ENCODE measurements around the gene PKNOX2.

Gene PKNOX2

DNA sequence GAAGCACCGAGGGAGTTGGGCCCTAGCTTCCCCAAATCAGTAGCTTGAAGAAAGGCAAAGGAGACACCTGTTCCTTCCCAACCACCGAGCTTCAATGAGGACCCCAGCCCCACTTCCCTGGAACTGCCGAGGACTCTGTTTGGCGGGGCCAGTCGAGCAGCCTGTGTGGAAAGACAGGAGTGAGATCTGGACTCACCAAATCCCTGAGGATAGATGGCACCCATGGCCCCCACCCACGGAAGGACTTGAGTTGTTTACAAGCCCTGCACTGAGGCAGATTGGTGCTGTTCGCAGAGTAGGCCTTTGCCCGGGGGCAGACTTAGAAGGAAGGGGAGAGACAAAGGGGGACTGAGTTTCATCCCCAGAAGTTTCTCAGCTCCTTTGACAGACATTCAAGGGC, 266.9 kb downstream of the PKNOX2 start:
- H3K36me3 ChIP-seq (ENCODE audit: insufficient read depth, low read depth, low read length), result no peaks in the 10 kb centered on the region
- H3K9me3 ChIP-seq (ENCODE audit: insufficient read depth, low read depth, low read length), result no peaks in the 10 kb centered on the region
- no peak overlapping the region for H3K27ac ChIP-seq (ENCODE audit: low read length)
- H3K4me3 ChIP-seq (ENCODE audit: low read length), result no peak overlapping the region
- H3K4me1 ChIP-seq (ENCODE audit: insufficient read depth, low read length), result peaks cover 20% of the 10 kb centered on the region; the same call in 1 of the 2 replicates
- H3K9ac ChIP-seq (ENCODE audit: low read depth, low read length), result no peak overlapping the region
- no peaks in the 10 kb centered on the region for H3K27me3 ChIP-seq (ENCODE audit: insufficient read depth, low read length)

DNA sequence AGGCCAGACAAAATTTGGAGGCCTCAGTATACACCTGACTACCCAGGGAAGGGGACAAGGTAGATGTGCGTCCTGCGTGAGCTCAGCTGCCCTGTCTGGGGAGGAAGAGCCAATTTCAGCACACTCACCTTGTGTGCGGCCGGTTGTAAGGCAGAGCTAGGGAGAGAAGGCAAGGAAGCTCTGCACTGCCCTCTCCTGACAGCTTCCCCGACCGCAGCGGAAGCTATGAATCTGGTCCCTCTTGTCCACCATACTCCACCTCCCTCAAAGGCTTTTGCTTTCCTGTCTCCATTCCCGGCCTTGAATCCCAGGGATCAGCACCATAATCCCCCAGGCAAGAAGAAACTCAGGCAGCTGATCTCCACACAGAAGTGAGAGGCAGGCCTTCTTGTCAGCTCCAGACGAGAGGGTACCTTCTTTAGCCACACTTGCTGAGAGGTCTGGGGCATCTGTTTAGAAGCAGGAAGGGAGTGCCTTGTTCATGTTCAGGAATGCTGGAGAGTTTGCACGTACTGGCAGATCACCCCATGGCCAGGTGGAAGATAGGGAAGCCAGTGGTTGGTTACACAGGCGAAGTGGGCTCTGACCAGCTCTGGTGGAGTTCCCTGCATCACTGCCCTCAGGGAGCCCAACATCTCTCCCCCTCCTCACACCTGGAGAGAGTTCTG, 269.0 kb downstream of the PKNOX2 start:
- Histone ChIP-seq H3K27ac (ENCODE audit: low read length) (no peak overlapping the region), H3K27me3 (ENCODE audit: insufficient read depth, low read length) (no peaks in the 10 kb centered on the region), H3K4me1 (ENCODE audit: insufficient read depth, low read length) (peaks cover 12% of the 10 kb centered on the region; the same call in 1 of the 2 replicates), H3K9me3 (ENCODE audit: insufficient read depth, low read depth, low read length) (no peaks in the 10 kb centered on the region), H3K4me3 (ENCODE audit: low read length) (no peak overlapping the region), H3K36me3 (ENCODE audit: insufficient read depth, low read depth, low read length) (no peaks in the 10 kb centered on the region), H3K9ac (ENCODE audit: low read depth, low read length) (0 out of 2 replicates have a peak overlapping the region, but pooled peaks have one; percentile 15)

DNA sequence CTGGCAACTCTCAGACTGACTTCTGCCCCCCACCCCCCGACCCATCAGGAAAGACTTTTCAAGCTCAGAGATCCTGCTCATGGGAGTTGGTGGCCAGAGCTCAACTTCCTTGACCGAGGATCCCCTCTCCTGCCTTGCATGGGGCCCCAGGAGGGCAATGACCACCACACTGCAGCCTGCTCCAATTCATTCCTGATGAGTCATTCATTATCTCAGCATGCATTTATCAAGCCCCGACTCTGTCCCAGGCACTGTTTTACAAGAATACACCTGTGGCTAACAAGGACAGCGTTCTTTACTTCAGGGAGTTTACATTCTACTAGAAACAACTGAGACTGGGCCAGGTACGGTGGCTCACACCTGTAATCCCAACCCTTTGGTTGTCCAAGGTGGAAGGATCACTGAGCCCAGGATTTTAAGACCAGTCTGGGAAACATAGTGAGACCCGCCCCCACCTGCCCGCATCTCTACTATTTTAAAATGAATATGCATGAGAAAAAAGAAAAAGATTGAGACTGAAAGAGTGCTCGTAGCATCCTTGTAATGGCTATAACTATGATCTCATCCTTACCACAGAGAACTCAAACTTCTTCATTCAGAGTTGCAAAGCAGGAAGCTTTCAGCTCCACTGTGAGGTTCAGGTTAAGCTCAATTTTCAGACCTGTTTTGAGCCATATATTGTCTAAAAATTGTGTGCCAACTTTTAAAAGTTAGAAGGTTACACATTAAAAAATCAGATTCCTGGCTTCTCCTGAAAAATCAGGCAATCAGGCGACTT, 271.1 kb downstream of the PKNOX2 start:
- Histone ChIP-seq H3K4me1 (ENCODE audit: insufficient read depth, low read length) (peaks cover 12% of the 10 kb centered on the region; the same call in 1 of the 2 replicates), H3K27me3 (ENCODE audit: insufficient read depth, low read length) (no peaks in the 10 kb centered on the region), H3K4me3 (ENCODE audit: low read length) (no peak overlapping the region), H3K27ac (ENCODE audit: low read length) (no peak overlapping the region), H3K36me3 (ENCODE audit: insufficient read depth, low read depth, low read length) (no peaks in the 10 kb centered on the region), H3K9me3 (ENCODE audit: insufficient read depth, low read depth, low read length) (no peaks in the 10 kb centered on the region), H3K9ac (ENCODE audit: low read depth, low read length) (no peak overlapping the region)

DNA sequence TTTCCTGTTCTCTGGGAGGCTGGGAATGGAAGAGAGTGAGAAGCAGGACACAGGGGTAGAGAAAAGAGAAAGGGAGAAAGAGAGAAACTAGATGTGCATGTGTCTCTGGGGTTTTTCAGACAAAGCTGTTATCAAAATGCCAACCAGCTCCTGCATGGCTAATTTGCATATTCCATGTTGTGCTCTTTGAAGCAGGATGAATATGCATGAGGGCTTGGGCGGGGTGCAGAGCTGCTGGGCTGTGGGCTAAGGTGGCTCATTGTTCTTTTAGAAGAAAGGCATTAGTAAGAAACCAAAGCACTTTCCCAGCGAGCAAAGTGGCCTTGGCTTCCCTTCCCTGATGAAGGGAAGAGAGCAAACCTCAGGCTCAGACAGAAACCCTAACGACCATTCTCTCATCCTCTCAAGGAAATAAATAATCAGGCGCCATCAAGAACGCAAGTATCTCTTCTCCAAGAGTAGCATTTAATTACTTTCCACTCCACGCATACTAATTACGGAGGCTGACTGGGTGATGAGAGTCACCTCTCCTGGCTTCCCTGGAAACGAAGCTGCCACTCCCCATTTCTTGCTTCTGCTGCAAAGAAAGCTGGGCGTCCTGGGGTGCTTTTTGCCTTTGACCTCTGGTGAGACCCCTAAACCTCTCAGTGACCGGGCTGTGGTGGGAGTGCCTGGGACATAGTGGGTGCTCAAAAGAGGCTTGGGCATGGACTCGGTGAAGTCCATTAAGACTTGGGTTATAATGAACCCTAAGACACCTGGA, 277.3 kb downstream of the PKNOX2 start:
- peak overlapping the region; percentile 4; the same call in 1 of the 2 replicates for H3K9ac ChIP-seq (ENCODE audit: low read depth, low read length)
- H3K4me3 ChIP-seq (ENCODE audit: low read length), result peak overlapping the region; percentile 3; the same call in 1 of the 2 replicates
- H3K9me3 ChIP-seq (ENCODE audit: insufficient read depth, low read depth, low read length), result no peaks in the 10 kb centered on the region
- H3K36me3 ChIP-seq (ENCODE audit: insufficient read depth, low read depth, low read length), result peaks cover 23% of the 10 kb centered on the region; the same call in 1 of the 2 replicates
- H3K27me3 ChIP-seq (ENCODE audit: insufficient read depth, low read length), result no peaks in the 10 kb centered on the region
- H3K27ac ChIP-seq (ENCODE audit: low read length), result no peak overlapping the region
- peaks cover 34% of the 10 kb centered on the region for H3K4me1 ChIP-seq (ENCODE audit: insufficient read depth, low read length)

DNA sequence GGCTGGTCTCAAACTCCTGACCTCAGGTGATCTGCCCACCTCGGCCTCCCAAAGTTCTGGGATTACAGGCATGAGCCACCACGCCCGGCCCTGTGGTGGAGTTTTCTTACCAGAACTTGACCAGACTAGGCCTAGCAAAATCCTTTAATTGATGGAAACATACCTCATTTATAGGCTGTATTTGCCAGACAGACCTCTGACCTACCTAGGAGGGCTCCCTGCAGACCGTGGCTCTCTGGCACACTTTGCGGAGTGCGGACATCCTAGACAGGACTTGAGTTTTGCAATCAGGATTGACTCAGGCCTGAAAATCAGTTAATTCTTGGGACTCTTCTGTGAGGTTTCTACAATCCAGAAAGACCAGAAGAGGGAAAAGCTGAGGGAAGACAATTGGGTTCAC, 278.4 kb downstream of the PKNOX2 start:
- peaks cover 27% of the 10 kb centered on the region; the same call in 1 of the 2 replicates for H3K36me3 ChIP-seq (ENCODE audit: insufficient read depth, low read depth, low read length)
- no peaks in the 10 kb centered on the region for H3K9me3 ChIP-seq (ENCODE audit: insufficient read depth, low read depth, low read length)
- 0 out of 2 replicates have a peak overlapping the region, but pooled peaks have one; percentile 43 for H3K4me3 ChIP-seq (ENCODE audit: low read length)
- peaks cover 34% of the 10 kb centered on the region for H3K4me1 ChIP-seq (ENCODE audit: insufficient read depth, low read length)
- H3K9ac ChIP-seq (ENCODE audit: low read depth, low read length), result peak overlapping the region; percentile 59; the same call in 1 of the 2 replicates
- H3K27ac ChIP-seq (ENCODE audit: low read length), result peak overlapping the region; percentile 6
- H3K27me3 ChIP-seq (ENCODE audit: insufficient read depth, low read length), result no peaks in the 10 kb centered on the region

DNA sequence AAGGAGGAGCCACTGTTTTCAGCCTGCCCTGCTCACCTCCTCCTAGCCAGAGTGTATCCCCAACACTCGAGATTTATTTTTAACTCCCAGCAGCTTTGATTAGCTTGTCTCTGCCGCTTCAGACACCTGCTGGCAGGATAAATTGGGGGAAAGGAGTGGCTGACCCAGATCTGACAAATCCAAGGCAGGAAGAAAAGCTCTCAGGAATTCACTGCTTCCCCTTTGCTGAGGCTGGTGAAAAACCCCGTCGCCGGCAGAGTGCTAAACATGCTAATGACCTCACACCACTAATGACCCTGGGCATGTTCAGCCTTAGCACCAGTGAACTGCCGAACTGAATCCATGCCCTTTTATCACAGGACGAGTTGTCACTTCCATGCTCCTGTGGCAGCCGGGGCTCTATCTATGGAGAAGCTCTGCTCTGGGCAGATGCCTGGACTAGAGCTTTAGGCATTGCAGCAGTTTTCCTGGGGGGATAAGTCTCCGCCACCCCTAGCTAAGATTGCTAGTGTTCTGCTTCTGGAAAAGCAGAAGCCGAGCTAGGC, 279.3 kb downstream of the PKNOX2 start:
- Histone ChIP-seq H3K27ac (ENCODE audit: low read length) (peak overlapping the region; percentile 6), H3K9ac (ENCODE audit: low read depth, low read length) (peak overlapping the region; percentile 59; the same call in 1 of the 2 replicates), H3K36me3 (ENCODE audit: insufficient read depth, low read depth, low read length) (peaks cover 34% of the 10 kb centered on the region; the same call in 1 of the 2 replicates), H3K9me3 (ENCODE audit: insufficient read depth, low read depth, low read length) (no peaks in the 10 kb centered on the region), H3K4me3 (ENCODE audit: low read length) (peak overlapping the region; percentile 43), H3K4me1 (ENCODE audit: insufficient read depth, low read length) (peaks cover 34% of the 10 kb centered on the region), H3K27me3 (ENCODE audit: insufficient read depth, low read length) (no peaks in the 10 kb centered on the region)

DNA sequence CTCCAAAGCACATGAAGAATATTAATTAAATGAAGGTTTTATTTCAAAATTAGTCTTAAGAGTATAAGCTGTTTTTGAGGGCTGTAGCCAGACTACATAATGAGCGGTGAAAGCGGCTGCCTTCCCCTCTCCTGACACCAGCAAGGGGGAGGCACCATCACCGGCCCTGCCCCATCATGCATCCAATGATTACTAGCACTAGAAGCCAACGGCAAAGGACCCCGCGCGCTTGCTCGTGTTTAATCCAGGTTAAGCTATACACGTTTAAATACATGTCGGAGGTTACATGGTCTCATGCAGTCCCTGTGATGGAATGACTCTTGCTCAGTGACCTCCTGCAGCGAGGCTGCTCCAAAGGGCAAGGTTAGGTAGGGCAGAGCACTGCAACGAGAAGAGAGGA, 281.2 kb downstream of the PKNOX2 start:
- Histone ChIP-seq H3K9ac (ENCODE audit: low read depth, low read length) (no peak overlapping the region), H3K27ac (ENCODE audit: low read length) (no peak overlapping the region), H3K27me3 (ENCODE audit: insufficient read depth, low read length) (no peaks in the 10 kb centered on the region), H3K4me1 (ENCODE audit: insufficient read depth, low read length) (peaks cover 34% of the 10 kb centered on the region), H3K4me3 (ENCODE audit: low read length) (no peak overlapping the region), H3K9me3 (ENCODE audit: insufficient read depth, low read depth, low read length) (no peaks in the 10 kb centered on the region), H3K36me3 (ENCODE audit: insufficient read depth, low read depth, low read length) (peaks cover 39% of the 10 kb centered on the region; the same call in 1 of the 2 replicates)

DNA sequence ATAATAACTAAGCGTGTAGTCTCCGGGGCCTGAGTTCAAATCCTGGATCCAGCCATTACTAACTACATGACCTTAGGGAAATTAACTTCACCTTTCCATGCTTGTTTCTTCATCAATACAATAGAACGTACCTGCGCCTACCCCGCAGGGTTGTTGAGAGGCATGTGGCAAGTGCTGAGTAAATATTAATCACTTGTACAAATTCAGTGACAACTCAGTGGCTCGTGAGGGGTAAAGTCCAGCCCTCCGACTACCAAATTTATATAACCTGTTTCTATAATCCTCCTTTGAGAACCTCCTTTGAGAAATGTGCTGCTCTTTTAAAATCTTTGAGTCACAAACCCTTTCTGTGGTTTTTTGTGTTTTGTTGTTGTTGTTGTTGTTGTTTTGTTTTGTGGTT, 281.7 kb downstream of the PKNOX2 start:
- H3K4me3 ChIP-seq (ENCODE audit: low read length), result no peak overlapping the region
- no peaks in the 10 kb centered on the region for H3K9me3 ChIP-seq (ENCODE audit: insufficient read depth, low read depth, low read length)
- no peaks in the 10 kb centered on the region for H3K27me3 ChIP-seq (ENCODE audit: insufficient read depth, low read length)
- peaks cover 36% of the 10 kb centered on the region for H3K4me1 ChIP-seq (ENCODE audit: insufficient read depth, low read length)
- peaks cover 39% of the 10 kb centered on the region; the same call in 1 of the 2 replicates for H3K36me3 ChIP-seq (ENCODE audit: insufficient read depth, low read depth, low read length)
- no peak overlapping the region for H3K9ac ChIP-seq (ENCODE audit: low read depth, low read length)
- no peak overlapping the region for H3K27ac ChIP-seq (ENCODE audit: low read length)

DNA sequence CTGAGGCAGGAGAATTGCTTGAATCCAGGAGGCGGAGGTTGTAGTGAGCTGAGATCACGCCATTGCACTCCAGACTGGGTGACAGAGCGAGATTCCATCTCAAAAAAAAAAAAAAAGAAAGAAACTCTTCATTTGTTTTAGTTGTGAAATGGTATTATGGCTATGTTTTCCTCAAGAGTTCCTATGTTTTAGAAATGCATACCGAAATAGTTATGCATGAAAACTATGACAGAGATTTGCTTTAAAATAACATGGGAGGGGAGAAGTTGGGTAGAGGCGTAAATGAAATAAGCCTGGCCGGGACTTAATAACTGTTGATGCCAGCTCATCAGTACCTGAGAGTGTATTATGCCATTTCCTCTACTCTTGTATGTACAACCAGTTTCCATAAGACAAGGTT, 283.2 kb downstream of the PKNOX2 start:
- H3K9ac ChIP-seq (ENCODE audit: low read depth, low read length), result no peak overlapping the region
- no peak overlapping the region for H3K4me3 ChIP-seq (ENCODE audit: low read length)
- H3K4me1 ChIP-seq (ENCODE audit: insufficient read depth, low read length), result peaks cover 36% of the 10 kb centered on the region; the same call in 1 of the 2 replicates
- no peaks in the 10 kb centered on the region for H3K27me3 ChIP-seq (ENCODE audit: insufficient read depth, low read length)
- no peaks in the 10 kb centered on the region for H3K9me3 ChIP-seq (ENCODE audit: insufficient read depth, low read depth, low read length)
- H3K36me3 ChIP-seq (ENCODE audit: insufficient read depth, low read depth, low read length), result peaks cover 39% of the 10 kb centered on the region; the same call in 1 of the 2 replicates
- H3K27ac ChIP-seq (ENCODE audit: low read length), result no peak overlapping the region

DNA sequence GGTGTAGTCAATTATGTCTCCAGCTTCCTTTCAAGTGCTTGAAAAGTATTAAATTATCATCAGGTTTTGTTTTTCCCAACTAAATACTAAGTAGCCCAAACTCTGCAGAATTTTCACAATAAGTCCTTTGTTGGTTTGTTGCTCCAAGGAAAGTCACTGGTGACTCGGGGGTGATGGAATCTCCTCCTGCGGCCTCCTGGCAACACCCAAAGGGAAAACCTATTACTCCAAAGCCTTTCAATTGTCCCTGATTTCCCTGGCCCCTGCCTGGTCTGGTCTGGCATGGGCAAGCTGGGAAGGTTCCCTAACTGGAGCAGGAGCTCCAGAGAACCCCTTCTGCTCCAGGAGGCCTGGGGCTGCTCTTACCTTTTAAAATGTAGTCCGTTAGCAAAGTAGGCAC, 283.6 kb downstream of the PKNOX2 start:
- no peaks in the 10 kb centered on the region for H3K9me3 ChIP-seq (ENCODE audit: insufficient read depth, low read depth, low read length)
- H3K9ac ChIP-seq (ENCODE audit: low read depth, low read length), result no peak overlapping the region
- no peak overlapping the region for H3K4me3 ChIP-seq (ENCODE audit: low read length)
- H3K4me1 ChIP-seq (ENCODE audit: insufficient read depth, low read length), result peaks cover 34% of the 10 kb centered on the region; the same call in 1 of the 2 replicates
- H3K27me3 ChIP-seq (ENCODE audit: insufficient read depth, low read length), result no peaks in the 10 kb centered on the region
- peaks cover 39% of the 10 kb centered on the region; the same call in 1 of the 2 replicates for H3K36me3 ChIP-seq (ENCODE audit: insufficient read depth, low read depth, low read length)
- H3K27ac ChIP-seq (ENCODE audit: low read length), result no peak overlapping the region

DNA sequence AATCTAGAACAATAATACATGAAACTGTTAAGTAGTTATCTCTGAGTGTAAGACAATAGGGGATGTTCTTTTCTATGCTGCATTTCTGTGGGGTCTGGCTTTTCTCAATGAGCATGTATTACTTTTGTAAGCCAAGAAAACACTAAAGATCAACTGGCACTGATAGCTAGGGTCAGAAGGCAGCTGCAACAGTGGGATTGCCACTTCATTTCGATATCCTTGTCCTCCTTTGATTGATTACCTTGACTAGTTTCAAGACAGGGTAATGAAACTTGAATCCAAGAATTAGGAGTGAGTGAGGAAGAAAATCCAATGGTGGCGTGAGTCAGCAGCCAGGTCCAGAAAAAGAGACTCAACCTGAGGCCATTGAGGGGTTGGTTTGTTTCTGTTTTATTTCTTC, 285.0 kb downstream of the PKNOX2 start:
- Histone ChIP-seq H3K9ac (ENCODE audit: low read depth, low read length) (no peak overlapping the region), H3K4me3 (ENCODE audit: low read length) (no peak overlapping the region), H3K27ac (ENCODE audit: low read length) (no peak overlapping the region), H3K9me3 (ENCODE audit: insufficient read depth, low read depth, low read length) (no peaks in the 10 kb centered on the region), H3K27me3 (ENCODE audit: insufficient read depth, low read length) (no peaks in the 10 kb centered on the region), H3K36me3 (ENCODE audit: insufficient read depth, low read depth, low read length) (peaks cover 47% of the 10 kb centered on the region; the same call in 1 of the 2 replicates), H3K4me1 (ENCODE audit: insufficient read depth, low read length) (peaks cover 19% of the 10 kb centered on the region; the same call in 1 of the 2 replicates)

Data from iPS-20b (cell line).